Keratinocyte (primary cell): ENCODE results near the gene COL13A1. TPM values are rescaled to one million over a fixed set of nuclear protein-coding genes. Genes with fewer than 3 reads are reported as not detected.

ENCODE experiments used
- DNase-seq: peaks from one replicate; pipeline ENCODE4 v3.0.0-alpha.2; 2011; ENCODE audit warnings: low read depth, missing footprints, low spot score
- FAIRE-seq: peaks from 2 replicates; lab custom pipeline; 2011; peaks lifted over from hg19 to GRCh38; lab: Jason Lieb, UNC
- H2AFZ ChIP-seq: 2 replicates; pipeline ENCODE4 v1.6.0; 2012; ENCODE audit warnings: low read length, control low read depth, inconsistent platforms; ENCODE audit not compliant: control insufficient read depth
- H3K27ac ChIP-seq: 2 replicates; pipeline ENCODE4 v1.5.1; 2011; ENCODE audit warnings: low read length; ENCODE audit not compliant: control insufficient read depth, insufficient read depth
- H3K27me3 ChIP-seq: 3 replicates; pipeline ENCODE4 v1.6.0; 2011; ENCODE audit warnings: low read length; ENCODE audit not compliant: control insufficient read depth, insufficient read depth; ENCODE audit errors: extremely low read depth
- H3K36me3 ChIP-seq, 2 experiments: 2 replicates in 1 of 2; 3 replicates in 1 of 2; pipeline ENCODE4 v1.5.1; 2011; ENCODE audit warnings: low read length in 2 of 2, mild to moderate bottlenecking in 1 of 2; ENCODE audit not compliant: control insufficient read depth in 2 of 2, insufficient read depth in 2 of 2; ENCODE audit errors: extremely low read depth in 1 of 2
- H3K4me1 ChIP-seq: 3 replicates; pipeline ENCODE4 v1.5.1; 2011; ENCODE audit warnings: low read length; ENCODE audit not compliant: control insufficient read depth, insufficient read depth; ENCODE audit errors: extremely low read depth
- H3K4me2 ChIP-seq: 3 replicates; pipeline ENCODE4 v1.6.0; 2011; ENCODE audit warnings: low read depth, low read length; ENCODE audit not compliant: control insufficient read depth, insufficient read depth; ENCODE audit errors: extremely low read depth
- H3K4me3 ChIP-seq, 3 experiments: fragments of 200-600 bp in 1 of 3; sonication (generic) in 1 of 3; 2 replicates in 2 of 3; 3 replicates in 1 of 3; pipeline ENCODE4 v1.5.1; 2011 to 2016; ENCODE audit warnings: low read length in 3 of 3, mild to moderate bottlenecking in 3 of 3, control low read depth in 2 of 3, inconsistent platforms in 1 of 3, low read depth in 1 of 3, mixed read lengths in 1 of 3, mixed run types in 1 of 3, moderate library complexity in 1 of 3; ENCODE audit not compliant: control insufficient read depth in 2 of 3, insufficient read depth in 2 of 3; ENCODE audit errors: extremely low read depth in 1 of 3
- H3K79me2 ChIP-seq: 2 replicates; pipeline ENCODE4 v1.6.0; 2012; ENCODE audit warnings: low read length; ENCODE audit not compliant: control insufficient read depth, insufficient read depth
- H3K9ac ChIP-seq: 3 replicates; pipeline ENCODE4 v1.6.0; 2011; ENCODE audit warnings: low read length; ENCODE audit not compliant: control insufficient read depth, insufficient read depth; ENCODE audit errors: extremely low read depth
- H3K9me1 ChIP-seq: 3 replicates; pipeline ENCODE4 v1.6.0; 2011; ENCODE audit warnings: low read length; ENCODE audit not compliant: control insufficient read depth, insufficient read depth; ENCODE audit errors: extremely low read depth
- H3K9me3 ChIP-seq: 2 replicates; pipeline ENCODE4 v1.5.1; 2012; ENCODE audit warnings: low read depth, low read length; ENCODE audit not compliant: control insufficient read depth
- H4K20me1 ChIP-seq: 3 replicates; pipeline ENCODE4 v1.6.0; 2011; ENCODE audit warnings: low read length; ENCODE audit not compliant: control insufficient read depth, insufficient read depth; ENCODE audit errors: extremely low read depth
- EZH2 ChIP-seq: IDR thresholded peaks from one replicate; pipeline ENCODE4 v1.6.1; 2012; ENCODE audit warnings: inconsistent platforms, mild to moderate bottlenecking, low read length, moderate library complexity
- dilution Hi-C: fragments of 300-500 bp; cut with MboI; formaldehyde crosslinking; loops from one replicate; pipeline ENCODE4 v1.7.0; 2020; ENCODE audit warnings: low sequenced_read_pairs; ENCODE audit not compliant: extremely low pct_ligation_motif_present
- polyA plus RNA-seq, 5 experiments: library from polyadenylated mRNA; depleted of rRNA in 3 of 5; stranded (reverse) in 3 of 5; stranded (forward) in 1 of 5; unstranded in 1 of 5; fragments of >200 nt; gene quantifications; 1 replicate in 1 of 5; 2 replicates in 3 of 5; 3 replicates in 1 of 5; pipeline versions ENCODE4 v1.2.1 to v1.2.3, GENCODE V29; 2011 to 2012; ENCODE audit warnings: missing spikeins in 2 of 5, low read depth in 1 of 5, low replicate concordance in 1 of 5
- TF ChIP-seq, protein P1 (sequence below), 3 experiments: IDR thresholded peaks in 1 of 3; conservative IDR thresholded peaks in 1 of 3; optimal IDR thresholded peaks in 1 of 3; 2 replicates in 2 of 3; 3 replicates in 1 of 3; pipeline versions ENCODE3 to v1.5.1; 2011; ENCODE audit warnings: low read length in 3 of 3, mild to moderate bottlenecking in 3 of 3, moderate library complexity in 2 of 3, control low read depth in 1 of 3, inconsistent platforms in 1 of 3; ENCODE audit not compliant: insufficient read depth in 2 of 3; ENCODE audit errors: extremely low read depth in 1 of 3

COL13A1 gene
- polyA plus RNA-seq, 1 donor (not counting 4 experiments of a cell fraction or from before 2014, with no cell fraction given) = 1.5 TPM

DNA sequence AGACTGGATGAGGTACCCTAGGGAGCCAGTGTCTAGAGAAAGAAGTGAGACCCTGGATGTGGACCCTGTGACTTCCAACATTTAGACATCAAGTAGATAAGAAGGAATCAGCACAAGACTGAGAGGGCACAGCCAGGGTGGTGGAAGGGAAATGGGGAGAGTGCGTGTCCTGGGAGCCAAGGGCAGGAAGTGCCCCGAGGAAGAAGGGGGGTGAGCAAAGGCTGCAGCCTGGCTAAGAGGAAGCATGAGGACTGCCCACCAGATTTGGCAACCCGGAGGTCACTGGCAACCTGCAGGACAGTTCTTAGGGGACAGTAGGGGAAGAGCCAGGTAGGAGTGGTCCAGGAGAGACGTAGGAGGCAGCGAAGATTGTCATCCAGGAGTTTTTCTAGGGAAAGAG lies 14.8 kb downstream of the COL13A1 start:
- Histone ChIP-seq H2AFZ (no peak overlapping the region), H3K79me2 (no peaks in the 10 kb centered on the region), H3K4me1 (peaks cover 10% of the 10 kb centered on the region), H3K4me3 (no peak overlapping the region), H3K9ac (no peak overlapping the region), H3K27ac (no peak overlapping the region), H3K9me1 (no peaks in the 10 kb centered on the region), H3K4me2 (no peak overlapping the region), H4K20me1 (no peaks in the 10 kb centered on the region), H3K9me3 (no peaks in the 10 kb centered on the region), H3K36me3 (no peaks in the 10 kb centered on the region), H3K27me3 (no peaks in the 10 kb centered on the region)
- TF ChIP-seq EZH2 = no peak
- no peak for FAIRE-seq
- no peak for DNase-seq
- dilution Hi-C loops = no loop called here

DNA sequence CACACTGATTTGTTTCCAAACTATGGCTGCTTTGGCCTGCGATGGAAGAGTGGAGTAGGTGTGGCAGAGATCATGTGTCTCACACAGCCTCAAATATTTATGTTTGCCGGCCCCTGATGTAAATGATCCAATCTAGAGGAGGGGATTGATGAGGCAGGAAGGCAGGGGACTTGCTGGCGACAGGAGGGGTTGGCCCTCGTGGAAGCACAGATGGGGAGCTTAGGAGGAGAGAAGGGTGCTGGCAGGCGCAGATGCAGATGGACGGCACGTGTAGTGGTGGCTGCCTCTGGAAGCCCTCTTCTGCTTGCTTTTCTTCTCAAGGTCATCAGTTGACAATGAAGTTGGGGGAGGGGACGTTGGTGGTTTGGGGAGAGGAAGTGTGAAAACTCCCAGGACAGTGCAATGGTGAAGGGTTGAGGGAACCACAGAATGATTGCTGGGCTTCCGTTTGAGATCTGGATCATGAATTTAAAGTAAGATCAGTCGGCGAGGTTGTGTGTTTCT lies 15.4 kb downstream of the COL13A1 start:
- H4K20me1 ChIP-seq = no peaks in the 10 kb centered on the region
- TF ChIP-seq, protein P1, sequence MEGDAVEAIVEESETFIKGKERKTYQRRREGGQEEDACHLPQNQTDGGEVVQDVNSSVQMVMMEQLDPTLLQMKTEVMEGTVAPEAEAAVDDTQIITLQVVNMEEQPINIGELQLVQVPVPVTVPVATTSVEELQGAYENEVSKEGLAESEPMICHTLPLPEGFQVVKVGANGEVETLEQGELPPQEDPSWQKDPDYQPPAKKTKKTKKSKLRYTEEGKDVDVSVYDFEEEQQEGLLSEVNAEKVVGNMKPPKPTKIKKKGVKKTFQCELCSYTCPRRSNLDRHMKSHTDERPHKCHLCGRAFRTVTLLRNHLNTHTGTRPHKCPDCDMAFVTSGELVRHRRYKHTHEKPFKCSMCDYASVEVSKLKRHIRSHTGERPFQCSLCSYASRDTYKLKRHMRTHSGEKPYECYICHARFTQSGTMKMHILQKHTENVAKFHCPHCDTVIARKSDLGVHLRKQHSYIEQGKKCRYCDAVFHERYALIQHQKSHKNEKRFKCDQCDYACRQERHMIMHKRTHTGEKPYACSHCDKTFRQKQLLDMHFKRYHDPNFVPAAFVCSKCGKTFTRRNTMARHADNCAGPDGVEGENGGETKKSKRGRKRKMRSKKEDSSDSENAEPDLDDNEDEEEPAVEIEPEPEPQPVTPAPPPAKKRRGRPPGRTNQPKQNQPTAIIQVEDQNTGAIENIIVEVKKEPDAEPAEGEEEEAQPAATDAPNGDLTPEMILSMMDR (optimal IDR thresholded peaks at IDR 0.05 in 1 of 3, IDR thresholded peaks at IDR 0.05 in 1 of 3, conservative IDR thresholded peaks at IDR 0.05 in 1 of 3; ENCODE audit: extremely low read depth in 1 of 3, insufficient read depth in 2 of 3, low read length in 3 of 3) = no peak
- no peak for TF ChIP-seq EZH2
- no peak overlapping the region for H3K4me3 ChIP-seq
- H3K27ac ChIP-seq = no peak overlapping the region
- H3K4me1 ChIP-seq = peaks cover 10% of the 10 kb centered on the region
- no peak overlapping the region for H3K9ac ChIP-seq
- DNase-seq (no peak), FAIRE-seq (no peak)
- H3K79me2 ChIP-seq = no peaks in the 10 kb centered on the region
- H3K27me3 ChIP-seq = no peaks in the 10 kb centered on the region
- no peaks in the 10 kb centered on the region for H3K9me3 ChIP-seq
- no peaks in the 10 kb centered on the region for H3K9me1 ChIP-seq
- dilution Hi-C loops = no loop called here
- no peaks in the 10 kb centered on the region for H3K36me3 ChIP-seq
- H2AFZ ChIP-seq = no peak overlapping the region
- H3K4me2 ChIP-seq = no peak overlapping the region

DNA sequence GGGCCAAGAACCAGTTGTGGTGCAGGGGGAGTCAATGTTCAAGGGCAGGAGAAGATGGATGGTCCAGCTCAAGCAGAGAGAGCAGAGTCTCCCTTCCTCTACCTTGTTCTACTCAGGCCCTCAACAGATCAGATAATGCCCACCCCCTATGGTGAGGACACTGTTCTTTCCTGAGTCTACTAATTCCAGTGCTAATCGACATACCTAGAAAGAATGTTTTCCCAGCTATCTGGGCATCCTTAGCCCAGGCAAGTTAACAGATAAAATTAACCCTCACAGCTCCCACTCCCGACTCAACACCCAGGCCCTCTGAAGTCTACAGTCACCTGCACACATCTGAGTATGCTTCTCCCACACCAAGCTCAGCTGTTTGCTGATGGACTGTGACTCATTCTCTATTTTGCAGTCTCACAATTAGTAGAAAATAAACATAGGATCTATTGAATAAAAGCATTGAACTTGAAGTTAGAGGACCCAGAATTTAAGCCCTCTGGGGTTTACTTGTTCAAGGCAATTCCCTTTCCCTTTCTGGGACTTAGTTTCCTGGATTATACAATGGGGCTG lies 17.1 kb downstream of the COL13A1 start:
- no peak overlapping the region for H3K4me2 ChIP-seq
- H3K79me2 ChIP-seq = no peaks in the 10 kb centered on the region
- DNase-seq (no peak), FAIRE-seq (no peak)
- no peaks in the 10 kb centered on the region for H3K27me3 ChIP-seq
- no peaks in the 10 kb centered on the region for H3K9me3 ChIP-seq
- dilution Hi-C loops = no loop called here
- TF ChIP-seq, protein P1 (optimal IDR thresholded peaks at IDR 0.05 in 1 of 3, IDR thresholded peaks at IDR 0.05 in 1 of 3, conservative IDR thresholded peaks at IDR 0.05 in 1 of 3; ENCODE audit: extremely low read depth in 1 of 3, insufficient read depth in 2 of 3, low read length in 3 of 3) = no peak
- H4K20me1 ChIP-seq = no peaks in the 10 kb centered on the region
- no peak overlapping the region for H3K27ac ChIP-seq
- H3K36me3 ChIP-seq = no peaks in the 10 kb centered on the region
- H3K9ac ChIP-seq = no peak overlapping the region
- H2AFZ ChIP-seq = no peak overlapping the region
- H3K9me1 ChIP-seq = no peaks in the 10 kb centered on the region
- peaks cover 10% of the 10 kb centered on the region for H3K4me1 ChIP-seq
- H3K4me3 ChIP-seq = no peak overlapping the region
